ENCODE data around the gene ALOX15.

GRCh38 chr17:4663711-4664110, 22.2 kb upstream of the ALOX15 start:
- TF ChIP-seq POLR2A (IDR thresholded peaks at IDR 0.05) (no peak), CTCF (IDR thresholded peaks at IDR 0.05) (no peak)
